ENCODE measurements around the gene PIK3AP1. TPM values are rescaled to one million over a fixed set of nuclear protein-coding genes. Genes with fewer than 3 reads are reported as not detected.

PIK3AP1 gene
- polyA plus RNA-seq, 1 of the 3 experiments (the other 2 are of a cell fraction) = 0.07 TPM

- WGBS (ENCODE audit: low lambda C conversion rate) = 93% methylated on average over 1 of the region's 1 CpG
- H3K9me3 ChIP-seq = no peaks in the 10 kb centered on the region
- H3K27ac ChIP-seq (ENCODE audit: low read depth in 2 of 2, low read length in 1 of 2) = no peak overlapping the region
- no peaks in the 10 kb centered on the region for H3K9me2 ChIP-seq
- H3K4me3 ChIP-seq (ENCODE audit: low read depth in 2 of 2, low read length in 1 of 2) = no peak overlapping the region
- ChIA-PET CTCF (interaction anchor here (0.7 kb wide), 1 partner anchor 25 kb away, joined by 3 read pairs; no protein-coding TSS in a partner anchor), POLR2A (no interaction called here)
- no peak for DNase-seq
- H3K79me2 ChIP-seq (ENCODE audit: insufficient read depth) = no peaks in the 10 kb centered on the region
- no peaks in the 10 kb centered on the region for H3F3A ChIP-seq (replicated peaks; ENCODE audit: insufficient read depth)
- no peak overlapping the region for H3K9ac ChIP-seq
- H3K27me3 ChIP-seq (ENCODE audit: insufficient read depth) = no peaks in the 10 kb centered on the region
- H3K36me3 ChIP-seq (replicated peaks in 1 of 2; ENCODE audit: control insufficient read depth in 1 of 2, insufficient read depth in 2 of 2, low read length in 1 of 2) = no peaks in the 10 kb centered on the region
- H2AFZ ChIP-seq (ENCODE audit: low read depth) = no peak overlapping the region
- no peak overlapping the region for H3K4me2 ChIP-seq
- no peaks in the 10 kb centered on the region for H4K20me1 ChIP-seq (ENCODE audit: insufficient read depth)
- H3K4me1 ChIP-seq (ENCODE audit: control insufficient read depth in 1 of 2, insufficient read depth in 2 of 2, low read depth in 1 of 2, low read length in 1 of 2) = no peaks in the 10 kb centered on the region
- TF ChIP-seq RXRA (IDR thresholded peaks at IDR 0.05; ENCODE audit: borderline replicate concordance, low read depth) (no peak), YY1 (IDR thresholded peaks at IDR 0.05; ENCODE audit: low read depth) (no peak), RCOR1 (IDR thresholded peaks at IDR 0.05; ENCODE audit: low read length) (no peak), FOXJ3 (CRISPR knock-in tag; IDR thresholded peaks at IDR 0.05) (no peak), EP300 (IDR thresholded peaks at IDR 0.05; ENCODE audit: borderline replicate concordance in 1 of 2, low read depth in 1 of 2, low read length in 1 of 2) (no peak), USF2 (IDR thresholded peaks at IDR 0.05; ENCODE audit: borderline replicate concordance, low read depth, low read length) (no peak), PBX3 (IDR thresholded peaks at IDR 0.05) (no peak), POLR2AphosphoS5 (IDR thresholded peaks at IDR 0.05; ENCODE audit: low read depth, low read length) (no peak), EZH2phosphoT487 (IDR thresholded peaks at IDR 0.05; ENCODE audit: borderline replicate concordance, low read depth) (no peak), IRF3 (IDR thresholded peaks at IDR 0.05; ENCODE audit: low read depth, low read length) (no peak), ELF1 (IDR thresholded peaks at IDR 0.05) (no peak), TAF1 (IDR thresholded peaks at IDR 0.05; ENCODE audit: borderline replicate concordance, low read depth, low read length) (no peak), TEAD4 (IDR thresholded peaks at IDR 0.05; ENCODE audit: borderline replicate concordance, insufficient read depth) (no peak), MAX (IDR thresholded peaks at IDR 0.05; ENCODE audit: low read depth) (no peak), MEF2A (IDR thresholded peaks at IDR 0.05; ENCODE audit: borderline replicate concordance, low read depth) (no peak), USF1 (IDR thresholded peaks at IDR 0.05; ENCODE audit: borderline replicate concordance, low read depth) (no peak)
Measured at GRCh38 chr10:96706331-96706853, 13.9 kb downstream of the PIK3AP1 start.
